Uterine smooth muscle cell (primary cell): ENCODE measurements around the gene SLA2. TPM values are rescaled to one million over a fixed set of nuclear protein-coding genes. Genes with fewer than 3 reads are reported as not detected.

Source experiments
- total RNA-seq: library from RNA; depleted of rRNA; stranded (reverse); fragments of >200 nt; gene quantifications from 2 replicates; pipeline ENCODE4 v1.2.3, GENCODE V29; 2014

SLA2 gene
- not detected in 2 replicates for total RNA-seq

GRCh38 chr20:36645998-36646397 lies at the start of gene SLA2:
TSS of gene SLA2 (minus strand) at chr20:36646196. CDS start at chr20:36641335, 4,861 bp downstream.

GRCh38 chr20:36605399-36606157 lies 40.4 kb downstream of the SLA2 start, which contains the start of gene RAB5IF:
TSS of gene RAB5IF (plus strand) at chr20:36605779. CDS start at chr20:36605952, 173 bp downstream.

GRCh38 chr20:36573103-36573797 lies 72.7 kb downstream of the SLA2 start, which contains the start of gene TGIF2:
TSS of gene TGIF2 (plus strand) at chr20:36573597. CDS start at chr20:36578775, 5,178 bp downstream.

Other genes starting within 250 kb of the SLA2 start
- gene MYL9, start 104.7 kb downstream of the SLA2 start, total RNA-seq, result 7.2 and 18.2 TPM in 2 replicates
- 2.4 and 4.6 TPM in 2 replicates for gene TGIF2, start 72.6 kb downstream of the SLA2 start, total RNA-seq
- gene RAB5IF, start 40.4 kb downstream of the SLA2 start, total RNA-seq, result 65.6 and 85.7 TPM in 2 replicates
- gene NDRG3, start 99.9 kb upstream of the SLA2 start, total RNA-seq, result 19.5 and 20.1 TPM in 2 replicates
- gene DSN1, start 127.6 kb upstream of the SLA2 start, total RNA-seq, result 14.5 and 46.4 TPM in 2 replicates
- gene TLDC2, start 229.9 kb upstream of the SLA2 start, total RNA-seq, result 0.11 TPM in 1 of 2 replicates, not detected in the other